MM.1S (cell line): ENCODE data around the gene MS4A10.

ENCODE experiments used
- CTCF ChIP-seq: fragments of 300-600 bp; sonication (generic); IDR thresholded peaks from 2 replicates; pipeline ENCODE4 v1.5.1; 2016; ENCODE audit warnings: antibody characterized with exemption, low read length, mixed read lengths
- EZH2 ChIP-seq: fragments of 300-600 bp; sonication (generic); optimal IDR thresholded peaks from 2 replicates; pipeline ENCODE3; 2017; ENCODE audit warnings: low read depth, mild to moderate bottlenecking, antibody characterized with exemption, low read length, mixed read lengths
- EZH2phosphoT487 ChIP-seq: fragments of 300-600 bp; sonication (generic); IDR thresholded peaks from 2 replicates; pipeline ENCODE4 v1.6.1; 2018; ENCODE audit warnings: antibody characterized with exemption, low read length

- no peak for TF ChIP-seq CTCF
- no peak for TF ChIP-seq EZH2phosphoT487
- TF ChIP-seq EZH2: no peak
Observed at GRCh38 chr11:60825790-60826189, 40.7 kb downstream of the MS4A10 start.
